NCI-H526 (cell line): ENCODE results near the gene ENTHD1.
"Not testable (repeated sequence)": the region's sequence is repeated elsewhere in the genome, so short reads cannot be mapped to it uniquely, and the experiment has no call there.

Source experiments
- DNase-seq, 2 experiments: peaks; one replicate each; lab custom pipeline; 2025; lab: John Stamatoyannopoulos, UW

The ENTHD1 gene

GRCh38 chr22:39785232-39785631 lies 108.3 kb downstream of the ENTHD1 start:
- no peak for DNase-seq

- DNase-seq, result no peak
These were observed 115.7 kb downstream of the ENTHD1 start for GRCh38 chr22:39777716-39778454.

- DNase-seq, result no peak
These were observed 117.1 kb downstream of the ENTHD1 start for GRCh38 chr22:39776295-39777009.

- DNase-seq, result no peak
These were observed 119.5 kb downstream of the ENTHD1 start for GRCh38 chr22:39773976-39774539.

GRCh38 chr22:39773503-39773902 lies 120.1 kb downstream of the ENTHD1 start:
- DNase-seq, result no peak

GRCh38 chr22:39771486-39771885 lies 122.1 kb downstream of the ENTHD1 start:
- DNase-seq, result no peak

- DNase-seq, result no peak
These were observed 127.9 kb downstream of the ENTHD1 start for GRCh38 chr22:39765661-39766060.

GRCh38 chr22:39765046-39765445 lies 128.5 kb downstream of the ENTHD1 start:
- DNase-seq, result no peak

- DNase-seq, result no peak
These were observed 130.3 kb downstream of the ENTHD1 start for GRCh38 chr22:39763276-39763675.

GRCh38 chr22:39750759-39751158 lies 142.8 kb downstream of the ENTHD1 start:
- no peak for DNase-seq

GRCh38 chr22:39748877-39749276 lies 144.7 kb downstream of the ENTHD1 start:
- DNase-seq, result no peak

GRCh38 chr22:39746600-39747262 lies 146.8 kb downstream of the ENTHD1 start:
- no peak for DNase-seq

- DNase-seq, result no peak
These were observed 147.8 kb downstream of the ENTHD1 start for GRCh38 chr22:39745789-39746188.

- DNase-seq, result no peak
These were observed 149.2 kb downstream of the ENTHD1 start for GRCh38 chr22:39744353-39744752.

GRCh38 chr22:39743935-39744334 lies 149.6 kb downstream of the ENTHD1 start:
- DNase-seq, result no peak

- DNase-seq, result no peak
These were observed 154.1 kb downstream of the ENTHD1 start for GRCh38 chr22:39739338-39740027.

- no peak for DNase-seq
These were observed 154.8 kb downstream of the ENTHD1 start for GRCh38 chr22:39738746-39739145.

- no peak for DNase-seq
These were observed 157.8 kb downstream of the ENTHD1 start for GRCh38 chr22:39735776-39736175.

GRCh38 chr22:39734866-39735265 lies 158.7 kb downstream of the ENTHD1 start:
- no peak for DNase-seq

GRCh38 chr22:39734046-39734445 lies 159.5 kb downstream of the ENTHD1 start:
- not testable (repeated sequence) for DNase-seq

- no peak for DNase-seq
These were observed 160.4 kb downstream of the ENTHD1 start for GRCh38 chr22:39733191-39733590.

GRCh38 chr22:39732625-39733024 lies 160.9 kb downstream of the ENTHD1 start:
- DNase-seq, result no peak
